HCT116 (cell line): ENCODE data around the gene TAGLN. TPM values are rescaled to one million over a fixed set of nuclear protein-coding genes. Genes with fewer than 3 reads are reported as not detected.
A peak's percentile ranks its signal among the peaks of the same experiment; 100 is the strongest.

ENCODE experiments used
- ATAC-seq: fragments of 200-7000 bp; cut with Tn5 transposase; 2 replicates; pipeline ENCODE4 v1.9.1; 2020; ENCODE audit warnings: mild to moderate bottlenecking, moderate library complexity
- BruUV-seq: library from RNA; stranded (reverse); fragments of 400-500 nt; replicated peaks from 2 replicates; lab custom pipeline; 2021; lab: Mats Ljungman, UMichigan
- CTCF ChIA-PET: fragments of 300-600 bp; sonication (Branson Sonifier 250); formaldehyde crosslinking; loops from one replicate; lab custom pipeline; 2021; ENCODE audit warnings: antibody characterized with exemption; lab: Charles Lee
- POLR2A ChIA-PET: fragments of 300-600, 350-600 bp; sonication (Branson Sonifier 250); formaldehyde crosslinking; loops from one replicate; lab custom pipeline; 2021; ENCODE audit warnings: antibody characterized with exemption; lab: Charles Lee
- RAD21 ChIA-PET, 2 experiments: fragments of 300-600 bp; sonication (Branson Sonifier 250); formaldehyde crosslinking; loops; one replicate each; lab custom pipeline; 2023; ENCODE audit warnings: low total read pairs in 2 of 2; ENCODE audit not compliant: uncharacterized antibody in 2 of 2, unreplicated experiment in 2 of 2, low non-redundant PET in 1 of 2; lab: Charles Lee
- DNase-seq: peaks from one replicate; pipeline ENCODE4 v3.0.0-alpha.2; 2010; ENCODE audit warnings: low read depth, low spot score
- H2AFZ ChIP-seq: fragments of 200-600 bp; shearing (Covaris generic), sonication (generic); 2 replicates; pipeline ENCODE4 v1.6.1; 2017; ENCODE audit warnings: low read depth, mixed run types, mixed read lengths, antibody characterized with exemption, low read length; ENCODE audit not compliant: poor library complexity, severe bottlenecking
- H3K27ac ChIP-seq: 2 replicates; pipeline ENCODE4 v1.5.1; 2012; ENCODE audit warnings: low read depth, low read length
- H3K27me3 ChIP-seq: fragments of 200-600 bp; sonication (generic); 2 replicates; pipeline ENCODE4 v1.6.1; 2016; ENCODE audit warnings: mixed run types, low read length, mixed read lengths; ENCODE audit not compliant: insufficient read depth
- H3K36me3 ChIP-seq, 2 experiments: fragments of 200-500 bp in 1 of 2; fragments of 200-600 bp in 1 of 2; sonication (Bioruptor generic) in 1 of 2; sonication (generic) in 1 of 2; 2 replicates each; pipeline versions ENCODE4 v1.5.1 to v1.6.1; 2014 to 2016; ENCODE audit warnings: low read length in 2 of 2, inconsistent platforms in 1 of 2, mixed read lengths in 1 of 2, mixed run types in 1 of 2; ENCODE audit not compliant: insufficient read depth in 2 of 2, control insufficient read depth in 1 of 2
- H3K4me1 ChIP-seq, 2 experiments: fragments of 200-600 bp in 1 of 2; sonication (generic) in 1 of 2; 2 replicates each; pipeline versions ENCODE4 v1.5.1 to v1.6.1; 2012 to 2017; ENCODE audit warnings: low read length in 2 of 2, inconsistent platforms in 1 of 2, mild to moderate bottlenecking in 1 of 2, mixed read lengths in 1 of 2, mixed run types in 1 of 2, moderate library complexity in 1 of 2; ENCODE audit not compliant: insufficient read depth in 2 of 2, control insufficient read depth in 1 of 2
- H3K4me2 ChIP-seq: fragments of 200-600 bp; sonication (generic); 2 replicates; pipeline ENCODE4 v1.6.1; 2017; ENCODE audit warnings: mixed run types, low read length, mixed read lengths
- H3K4me3 ChIP-seq, 2 experiments: fragments of 200-600 bp in 1 of 2; sonication (generic) in 1 of 2; replicated peaks in 1 of 2; 2 replicates each; pipeline ENCODE4 v1.5.1; 2011 to 2016; ENCODE audit warnings: low read length in 2 of 2, control low read depth in 1 of 2, low read depth in 1 of 2, mild to moderate bottlenecking in 1 of 2, mixed read lengths in 1 of 2, mixed run types in 1 of 2
- H3K79me2 ChIP-seq: fragments of 200-600 bp; sonication (generic); 2 replicates; pipeline ENCODE4 v1.6.1; 2017; ENCODE audit warnings: mild to moderate bottlenecking, mixed run types, low read length, moderate library complexity, mixed read lengths; ENCODE audit not compliant: insufficient read depth
- H3K9ac ChIP-seq: fragments of 200-600 bp; sonication (generic); 2 replicates; pipeline ENCODE4 v1.6.1; 2016; ENCODE audit warnings: low read length, mixed read lengths
- H3K9me2 ChIP-seq: fragments of 200-600 bp; sonication (generic), shearing (Covaris generic); 2 replicates; pipeline ENCODE4 v1.6.1; 2017; ENCODE audit warnings: mixed run types, mild to moderate bottlenecking, moderate library complexity; ENCODE audit not compliant: insufficient read depth
- H3K9me3 ChIP-seq, 2 experiments: fragments of 200-500 bp in 1 of 2; fragments of 200-600 bp in 1 of 2; sonication (Bioruptor generic) in 1 of 2; sonication (generic) in 1 of 2; 2 replicates each; pipeline ENCODE4 v1.6.1; 2014 to 2017; ENCODE audit warnings: low read length in 2 of 2, mixed read lengths in 2 of 2, inconsistent platforms in 1 of 2, low read depth in 1 of 2, mild to moderate bottlenecking in 1 of 2, mixed run types in 1 of 2, moderate library complexity in 1 of 2; ENCODE audit not compliant: control insufficient read depth in 1 of 2, insufficient read depth in 1 of 2
- H4K20me1 ChIP-seq: fragments of 200-600 bp; sonication (generic), shearing (Covaris generic); 2 replicates; pipeline ENCODE4 v1.6.1; 2017; ENCODE audit warnings: mixed run types, mild to moderate bottlenecking, moderate library complexity; ENCODE audit not compliant: insufficient read depth
- CBX3 ChIP-seq: IDR thresholded peaks from 2 replicates; pipeline ENCODE4 v1.6.1; 2012; ENCODE audit warnings: low read depth
- CEBPB ChIP-seq: IDR thresholded peaks from 2 replicates; pipeline ENCODE4 v1.6.1; 2012; ENCODE audit warnings: low read depth
- CTCF ChIP-seq, 3 experiments: fragments of 200-600 bp in 1 of 3; sonication (generic) in 1 of 3; IDR thresholded peaks in 2 of 3; conservative IDR thresholded peaks in 1 of 3; 2 replicates each; pipeline ENCODE4 v1.5.1; 2012 to 2017; ENCODE audit warnings: low read depth in 2 of 3, low read length in 2 of 3, antibody characterized with exemption in 1 of 3, borderline replicate concordance in 1 of 3, control low read depth in 1 of 3, mild to moderate bottlenecking in 1 of 3, mixed read lengths in 1 of 3, mixed run types in 1 of 3, moderate library complexity in 1 of 3; ENCODE audit not compliant: insufficient read depth in 1 of 3
- EGR1 ChIP-seq: IDR thresholded peaks from 2 replicates; pipeline ENCODE4 v1.6.1; 2012; ENCODE audit warnings: low read depth
- ELF1 ChIP-seq: IDR thresholded peaks from 2 replicates; pipeline ENCODE4 v1.6.1; 2012; ENCODE audit warnings: low read depth, borderline replicate concordance
- FOSL1 ChIP-seq: IDR thresholded peaks from 2 replicates; pipeline ENCODE4 v1.6.1; 2012; ENCODE audit warnings: low read depth
- JUND ChIP-seq: IDR thresholded peaks from 2 replicates; pipeline ENCODE4 v1.6.1; 2012
- MAX ChIP-seq: IDR thresholded peaks from 2 replicates; pipeline ENCODE4 v1.6.1; 2012
- POLR2A ChIP-seq: IDR thresholded peaks from 2 replicates; pipeline ENCODE4 v1.7.0; 2011; ENCODE audit warnings: borderline replicate concordance; ENCODE audit not compliant: insufficient read depth, insufficient read length; ENCODE audit errors: extremely low read depth
- POLR2AphosphoS5 ChIP-seq: IDR thresholded peaks from 2 replicates; pipeline ENCODE4 v1.6.1; 2011; ENCODE audit warnings: mild to moderate bottlenecking, low read depth, low read length, moderate library complexity
- RAD21 ChIP-seq: IDR thresholded peaks from 2 replicates; pipeline ENCODE4 v1.6.1; 2012; ENCODE audit warnings: low read depth, mild to moderate bottlenecking
- SIN3A ChIP-seq: IDR thresholded peaks from 2 replicates; pipeline ENCODE4 v1.6.1; 2012; ENCODE audit warnings: low read depth
- SP1 ChIP-seq: IDR thresholded peaks from 2 replicates; pipeline ENCODE4 v1.6.1; 2012; ENCODE audit warnings: low read depth
- SRF ChIP-seq: IDR thresholded peaks from 2 replicates; pipeline ENCODE4 v1.6.1; 2012; ENCODE audit warnings: low read depth
- ZBTB33 ChIP-seq: IDR thresholded peaks from 2 replicates; pipeline ENCODE4 v1.6.1; 2011; ENCODE audit warnings: mild to moderate bottlenecking, low read length, moderate library complexity; ENCODE audit not compliant: insufficient replicate concordance; ENCODE audit errors: extremely low read depth
- ZFX ChIP-seq: fragments of 450-650 bp; IDR thresholded peaks from 2 replicates; pipeline ENCODE4 v1.6.1; 2017
- intact Hi-C: fragments of 100-400 bp; cut with micrococcal nuclease; formaldehyde crosslinking; loops from 2 replicates; pipeline ENCODE4 v1.10.0; 2022
- total RNA-seq: library from RNA; stranded (reverse); gene quantifications from one replicate; pipeline ENCODE4 v1.2.1, GENCODE V29; 2021; ENCODE audit not compliant: unreplicated experiment
- TF ChIP-seq, protein P1 (sequence below): IDR thresholded peaks from 2 replicates; pipeline ENCODE4 v1.6.1; 2012; ENCODE audit warnings: low read depth
- TF ChIP-seq, protein P2 (sequence below): IDR thresholded peaks from 2 replicates; pipeline ENCODE4 v1.6.1; 2012

TAGLN gene
- total RNA-seq, 1 experiment from 2014 or later, result 10.0 TPM

- POLR2A ChIA-PET, result no interaction called here
- TF ChIP-seq JUND (no peak), MAX (no peak), SRF (no peak), POLR2A (no peak), FOSL1 (no peak), CEBPB (no peak), ZBTB33 (no peak), ZFX (no peak), ELF1 (no peak), CBX3 (no peak), POLR2AphosphoS5 (no peak), RAD21 (no peak), EGR1 (no peak), CTCF (IDR thresholded peaks at IDR 0.05 in 2 of 3, conservative IDR thresholded peaks at IDR 0.05 in 1 of 3; ENCODE audit: borderline replicate concordance in 1 of 3, insufficient read depth in 1 of 3, low read depth in 2 of 3, low read length in 2 of 3) (no peak), SIN3A (no peak), SP1 (no peak)
- TF ChIP-seq, protein P1, sequence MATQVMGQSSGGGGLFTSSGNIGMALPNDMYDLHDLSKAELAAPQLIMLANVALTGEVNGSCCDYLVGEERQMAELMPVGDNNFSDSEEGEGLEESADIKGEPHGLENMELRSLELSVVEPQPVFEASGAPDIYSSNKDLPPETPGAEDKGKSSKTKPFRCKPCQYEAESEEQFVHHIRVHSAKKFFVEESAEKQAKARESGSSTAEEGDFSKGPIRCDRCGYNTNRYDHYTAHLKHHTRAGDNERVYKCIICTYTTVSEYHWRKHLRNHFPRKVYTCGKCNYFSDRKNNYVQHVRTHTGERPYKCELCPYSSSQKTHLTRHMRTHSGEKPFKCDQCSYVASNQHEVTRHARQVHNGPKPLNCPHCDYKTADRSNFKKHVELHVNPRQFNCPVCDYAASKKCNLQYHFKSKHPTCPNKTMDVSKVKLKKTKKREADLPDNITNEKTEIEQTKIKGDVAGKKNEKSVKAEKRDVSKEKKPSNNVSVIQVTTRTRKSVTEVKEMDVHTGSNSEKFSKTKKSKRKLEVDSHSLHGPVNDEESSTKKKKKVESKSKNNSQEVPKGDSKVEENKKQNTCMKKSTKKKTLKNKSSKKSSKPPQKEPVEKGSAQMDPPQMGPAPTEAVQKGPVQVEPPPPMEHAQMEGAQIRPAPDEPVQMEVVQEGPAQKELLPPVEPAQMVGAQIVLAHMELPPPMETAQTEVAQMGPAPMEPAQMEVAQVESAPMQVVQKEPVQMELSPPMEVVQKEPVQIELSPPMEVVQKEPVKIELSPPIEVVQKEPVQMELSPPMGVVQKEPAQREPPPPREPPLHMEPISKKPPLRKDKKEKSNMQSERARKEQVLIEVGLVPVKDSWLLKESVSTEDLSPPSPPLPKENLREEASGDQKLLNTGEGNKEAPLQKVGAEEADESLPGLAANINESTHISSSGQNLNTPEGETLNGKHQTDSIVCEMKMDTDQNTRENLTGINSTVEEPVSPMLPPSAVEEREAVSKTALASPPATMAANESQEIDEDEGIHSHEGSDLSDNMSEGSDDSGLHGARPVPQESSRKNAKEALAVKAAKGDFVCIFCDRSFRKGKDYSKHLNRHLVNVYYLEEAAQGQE, result no peak
- TF ChIP-seq, protein P2, sequence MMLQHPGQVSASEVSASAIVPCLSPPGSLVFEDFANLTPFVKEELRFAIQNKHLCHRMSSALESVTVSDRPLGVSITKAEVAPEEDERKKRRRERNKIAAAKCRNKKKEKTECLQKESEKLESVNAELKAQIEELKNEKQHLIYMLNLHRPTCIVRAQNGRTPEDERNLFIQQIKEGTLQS, result no peak
- TF ChIP-seq, all 23 proteins: peak for 0
- RAD21 ChIA-PET, result no interaction called here
- no peaks in the 10 kb centered on the region for H3K9me2 ChIP-seq
- no peaks in the 10 kb centered on the region for H3K27me3 ChIP-seq
- H3K27ac ChIP-seq, result no peak overlapping the region
- H3K79me2 ChIP-seq, result peaks cover 34% of the 10 kb centered on the region
- no TSS peak for BruUV-seq
- no peak for DNase-seq
- H3K36me3 ChIP-seq, result peaks cover 9 to 12% of the 10 kb centered on the region in 2 experiments; a peak in 3 of 4 replicates
- no peak overlapping the region for H3K4me3 ChIP-seq
- peaks cover 14 to 20% of the 10 kb centered on the region in 2 experiments; a peak in 3 of 4 replicates for H3K4me1 ChIP-seq
- H3K9me3 ChIP-seq, result no peaks in the 10 kb centered on the region
- CTCF ChIA-PET, result interaction anchor here (1.6 kb wide), 1 partner anchor 51 kb away, joined by 3 read pairs; the partner anchor contains the start of gene SIDT2
- no peaks in the 10 kb centered on the region for H4K20me1 ChIP-seq
- H3K4me2 ChIP-seq, result peak overlapping the region; percentile 92; the same call in 1 of the 2 replicates
- intact Hi-C loops, result loop anchor here (5.0 kb wide), 1 partner anchor 438 kb away; the partner anchor contains the start of gene APOA5
- H3K9ac ChIP-seq, result no peak overlapping the region
- ATAC-seq, result no peak
- H2AFZ ChIP-seq, result no peak overlapping the region
Observed at GRCh38 chr11:117229931-117230285, 30.7 kb downstream of the TAGLN start.
